Urothelium cell line (cell line): ENCODE results near the gene EDARADD.

ENCODE experiments used
- DNase-seq: peaks from one replicate; pipeline ENCODE4 v3.0.0; 2011; ENCODE audit warnings: low spot score, mixed read lengths
- FAIRE-seq: peaks from 2 replicates; lab custom pipeline; 2011; peaks lifted over from hg19 to GRCh38; lab: Jason Lieb, UNC

The EDARADD gene

DNA sequence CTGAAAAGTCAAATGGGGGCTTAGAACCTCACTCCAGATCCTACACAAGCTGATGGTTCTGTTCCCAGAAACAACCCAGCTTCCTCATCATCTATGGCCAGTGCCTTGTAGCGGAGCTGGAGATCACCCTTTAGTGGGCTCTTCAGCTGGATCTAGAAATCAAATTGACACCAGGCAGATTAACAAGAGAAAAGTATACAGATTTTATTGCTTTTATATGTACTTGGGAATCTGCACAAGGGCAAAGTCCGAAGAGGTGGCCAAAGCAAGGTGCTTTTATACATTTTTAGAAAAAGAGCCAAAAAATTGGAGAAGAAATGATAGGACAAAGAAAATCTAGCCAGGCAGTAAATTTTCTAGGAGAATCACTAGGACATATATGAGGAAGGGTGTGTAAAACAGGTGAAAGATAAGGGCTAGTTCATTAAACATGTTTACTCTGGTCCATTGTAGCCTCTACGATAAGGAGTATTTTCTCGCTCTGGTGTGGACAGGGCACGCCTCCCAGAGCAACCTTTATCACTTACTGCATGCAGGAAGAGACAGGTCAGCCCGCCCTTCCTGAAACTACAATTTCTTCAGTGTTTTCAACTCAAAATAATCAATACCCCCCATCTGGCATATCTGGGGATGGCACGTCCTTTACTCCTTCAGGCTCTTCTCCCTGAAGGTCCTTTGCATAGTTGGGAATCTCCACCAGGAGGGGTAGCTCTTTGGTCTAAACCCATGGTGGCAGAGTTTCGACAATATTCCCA lies 115.7 kb downstream of the EDARADD start:
- FAIRE-seq (no peak), DNase-seq (no peak)

DNA sequence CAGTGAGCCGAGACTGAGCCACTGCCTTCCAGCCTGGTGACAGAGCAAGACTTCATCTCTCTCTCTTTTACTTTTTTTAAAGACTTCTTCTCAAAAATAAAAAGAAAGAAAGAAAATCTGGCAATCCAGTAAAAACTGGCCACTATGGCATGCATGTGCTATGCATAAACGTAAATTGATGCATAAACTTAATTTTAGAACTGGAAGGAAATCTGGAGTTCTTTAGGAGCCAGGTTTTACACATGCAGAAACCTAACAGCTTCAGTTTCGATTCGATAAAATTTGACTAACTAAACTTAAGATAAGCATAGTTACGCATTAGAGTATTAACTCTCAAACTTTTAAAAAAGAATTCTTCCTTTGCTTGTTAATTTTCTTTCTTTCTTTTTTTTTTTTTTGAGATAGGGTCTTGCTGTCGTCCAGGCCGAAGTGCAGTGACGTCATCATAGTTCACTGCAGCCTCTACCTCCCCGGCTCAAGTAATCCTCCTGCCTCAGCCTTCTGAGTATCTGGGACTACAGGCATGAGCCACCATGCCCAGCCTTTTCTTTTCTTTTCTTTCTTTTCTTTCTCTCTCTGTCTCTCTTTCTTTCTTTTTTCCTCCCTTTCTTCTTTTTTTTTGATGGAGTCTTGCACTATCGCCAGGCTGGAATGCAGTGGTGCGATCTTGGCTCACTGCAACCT lies 117.8 kb downstream of the EDARADD start:
- DNase-seq: no peak
- FAIRE-seq: no peak

DNA sequence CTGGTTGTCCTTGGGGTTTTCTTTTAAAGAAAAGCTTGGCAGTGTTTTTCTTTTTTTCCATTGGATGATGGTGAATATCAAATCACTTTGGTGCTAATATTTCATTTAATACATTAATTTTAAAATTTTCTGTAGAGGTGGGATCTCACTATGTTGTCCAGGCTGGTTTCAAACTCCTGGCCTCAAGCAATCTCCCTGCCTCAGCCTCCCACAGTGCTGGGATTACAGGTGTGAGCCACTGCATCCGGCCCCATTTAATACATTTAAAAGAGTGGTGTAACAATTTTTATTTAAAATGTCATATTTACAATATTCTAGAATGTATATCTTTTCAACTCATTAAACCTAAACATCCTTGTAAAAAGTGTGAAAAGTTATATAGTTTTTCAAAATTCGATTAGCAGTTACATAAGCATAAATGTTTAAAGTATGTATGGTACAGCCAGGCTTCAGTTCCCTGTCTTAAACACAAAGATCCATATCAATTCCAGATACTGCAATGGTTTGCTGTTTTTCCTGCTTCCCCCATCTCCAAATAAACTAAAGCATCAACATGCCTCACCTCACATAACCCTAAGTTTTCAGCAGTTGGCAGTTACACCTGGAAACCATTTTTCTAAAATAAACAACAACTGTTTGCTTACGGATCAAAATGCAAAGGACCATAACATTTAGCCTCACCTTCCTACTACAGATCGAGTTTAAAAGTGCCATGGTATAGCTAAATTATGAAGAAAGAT lies 120.8 kb downstream of the EDARADD start:
- DNase-seq (no peak), FAIRE-seq (no peak)

DNA sequence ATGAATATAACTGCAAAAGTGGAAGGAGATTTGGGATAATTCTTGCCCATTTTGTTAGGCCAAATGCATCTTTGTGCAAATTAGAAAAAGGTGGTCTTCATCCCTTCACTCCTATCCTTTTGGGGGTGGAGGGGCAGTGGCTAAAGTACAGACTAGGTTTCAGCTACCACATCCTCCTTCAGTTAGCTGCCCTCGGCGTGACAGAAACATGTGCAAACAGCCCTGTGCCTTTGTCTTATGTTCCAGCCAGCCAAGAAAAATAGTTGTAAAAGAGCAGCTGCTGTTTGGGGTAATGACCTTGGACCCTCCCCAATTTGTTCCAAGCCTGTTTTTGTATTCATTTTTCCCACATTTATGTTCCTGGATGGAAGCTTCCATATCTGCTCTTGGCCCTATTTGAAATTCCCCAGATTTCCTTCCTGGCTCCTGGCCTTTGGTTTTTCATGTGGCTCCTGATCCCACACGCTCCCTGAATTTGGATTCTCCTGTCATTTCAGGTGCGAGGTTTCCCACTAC lies 121.4 kb downstream of the EDARADD start:
- FAIRE-seq (no peak), DNase-seq (no peak)

DNA sequence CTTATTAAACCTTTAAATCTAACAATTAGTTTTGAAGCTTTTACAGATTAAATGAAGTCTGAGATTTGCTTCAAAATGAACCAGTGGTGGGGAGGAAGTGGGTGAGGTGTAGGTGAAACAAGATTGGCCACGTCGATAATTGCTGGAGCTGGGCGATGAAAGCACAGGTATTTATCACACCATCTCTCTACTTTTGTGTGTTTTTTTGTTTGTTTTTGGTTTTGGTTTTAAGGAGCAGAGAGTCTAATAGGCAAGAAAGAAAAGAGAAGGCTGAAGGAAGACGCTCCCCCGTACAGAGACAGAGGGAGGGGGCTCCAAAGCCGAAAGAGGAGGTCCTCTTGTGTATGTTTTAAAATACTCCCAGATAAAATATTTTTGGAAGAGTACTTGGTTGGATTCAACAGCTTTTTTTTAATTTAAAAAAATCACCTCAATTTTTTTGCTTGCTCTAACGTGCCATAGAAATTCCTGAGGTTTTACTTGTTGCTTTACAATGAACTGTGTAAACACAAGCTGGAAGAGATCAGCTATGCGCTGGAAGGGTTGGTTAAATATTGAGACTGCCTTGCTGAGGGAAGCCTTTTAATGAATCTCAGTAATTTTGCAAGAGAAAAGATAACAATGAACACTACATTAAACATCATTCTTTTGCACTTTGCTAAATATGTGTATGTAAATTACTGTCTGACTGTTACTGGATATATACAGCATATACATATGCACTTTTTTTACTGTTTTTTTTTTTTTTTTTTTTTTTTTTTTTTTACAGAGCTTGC lies 123.0 kb downstream of the EDARADD start:
- peak; percentile 33 for DNase-seq

DNA sequence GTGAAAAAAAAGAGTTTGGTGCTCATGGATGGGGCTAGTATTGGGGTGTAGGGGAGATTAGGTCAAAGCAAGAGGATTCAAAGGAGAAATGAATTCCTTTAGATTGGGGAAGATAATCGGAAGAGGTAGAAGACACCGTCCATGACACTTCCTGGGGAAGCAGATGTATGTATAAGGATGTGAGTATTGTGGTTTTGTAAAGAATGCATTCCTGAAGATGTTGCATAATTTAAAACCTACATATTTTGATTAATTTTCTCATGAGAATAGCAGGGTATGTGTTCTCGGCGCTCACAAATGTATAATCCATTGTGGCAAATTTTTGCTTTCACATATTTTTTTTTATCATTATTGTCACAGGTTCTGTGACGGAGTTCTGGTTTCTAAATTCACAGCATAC lies 124.2 kb downstream of the EDARADD start:
- FAIRE-seq (no peak), DNase-seq (no peak)

More for the DNA sequence above, 123.0 kb downstream of the EDARADD start:
- FAIRE-seq: no peak

DNA sequence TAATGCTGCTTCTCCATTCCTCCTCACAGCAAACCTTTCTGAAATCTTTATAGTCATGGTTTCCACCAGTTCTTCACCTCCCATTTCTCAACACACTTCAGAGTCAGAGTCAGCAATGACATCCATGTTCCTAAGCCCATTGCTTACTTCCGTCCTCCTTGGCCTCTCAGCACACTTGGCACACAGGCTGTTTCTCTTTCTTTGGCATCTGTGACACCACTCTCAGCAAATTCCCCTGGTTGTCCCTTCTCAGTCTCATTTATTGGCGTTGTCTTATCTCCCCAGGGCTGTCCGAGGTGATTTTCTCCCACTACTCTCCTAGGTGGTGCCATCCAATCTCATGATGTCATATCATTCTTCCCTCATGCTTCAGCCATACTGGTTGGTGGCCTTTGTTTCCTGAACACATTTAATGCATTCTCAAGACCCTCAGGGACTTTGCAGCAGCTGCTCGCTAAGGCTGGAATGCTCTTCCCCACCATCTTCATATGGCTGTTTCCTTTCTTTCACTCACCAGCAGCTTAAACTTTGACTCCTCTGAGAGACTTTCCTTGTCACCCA lies 126.4 kb downstream of the EDARADD start:
- FAIRE-seq: no peak
- DNase-seq: no peak

DNA sequence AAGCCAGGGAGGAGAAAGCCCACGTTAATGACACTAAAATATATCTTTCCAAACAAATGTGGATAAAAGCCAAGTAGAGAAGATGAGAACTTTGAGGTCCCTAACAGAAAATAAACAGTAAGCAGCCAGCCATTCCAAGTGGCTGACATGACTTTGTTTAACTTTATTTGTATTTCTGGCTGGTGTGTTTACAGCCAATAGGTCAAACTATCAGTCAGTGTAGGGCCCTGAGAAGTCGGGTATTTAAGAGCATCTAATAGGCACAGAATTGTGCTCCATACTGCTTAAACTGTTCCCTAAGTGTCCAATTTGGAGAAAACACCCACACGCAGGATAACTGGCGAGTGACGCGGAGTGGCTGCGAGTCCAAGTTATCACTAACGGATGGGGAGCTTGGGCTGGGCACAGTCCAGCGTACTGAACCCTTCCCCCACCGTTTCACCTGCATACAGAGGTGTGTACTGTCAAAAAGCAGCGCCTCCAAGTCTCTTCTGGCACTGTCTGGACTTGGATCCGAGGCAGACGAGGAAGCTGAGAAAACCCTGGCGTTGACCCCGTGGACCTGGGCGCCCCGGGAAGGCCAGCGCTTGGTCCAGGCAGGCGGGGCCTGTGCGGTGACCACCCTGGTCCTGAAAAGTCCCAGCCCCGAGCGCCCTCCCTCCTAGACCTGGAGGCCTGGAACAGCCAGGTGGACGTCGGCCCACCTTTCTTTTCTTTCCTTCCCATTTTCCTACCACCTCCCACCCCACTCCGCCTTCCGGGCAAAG lies 129.0 kb downstream of the EDARADD start:
- FAIRE-seq (no peak), DNase-seq (no peak)

DNA sequence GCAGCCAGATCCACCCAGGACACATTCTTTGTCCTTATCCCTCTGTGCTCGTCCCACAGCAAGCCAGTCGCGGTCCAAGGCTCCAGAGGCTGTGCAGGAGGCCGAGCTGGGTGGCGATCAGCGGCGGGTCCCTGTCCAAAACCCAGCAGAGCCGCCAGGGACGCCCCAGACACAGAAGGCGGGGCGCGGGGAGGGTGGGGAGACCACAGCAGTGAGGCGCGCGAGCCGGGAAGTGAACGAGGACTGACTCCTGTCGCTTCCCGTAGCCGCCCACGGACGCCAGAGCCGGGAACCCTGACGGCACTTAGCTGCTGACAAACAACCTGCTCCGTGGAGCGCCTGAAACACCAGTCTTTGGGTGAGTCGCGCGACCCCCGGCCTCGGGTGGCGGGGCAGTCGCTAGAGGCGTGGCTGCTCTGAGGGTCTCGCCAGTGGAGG lies 129.6 kb downstream of the EDARADD start, which contains the start of gene LGALS8:
Gene LGALS8, plus strand, starts transcription at position 279 of the 438 bp plus-strand sequence. CDS start 2,089 bp downstream, outside the sequence.
- no peak for FAIRE-seq
- peak; percentile 89 for DNase-seq

DNA sequence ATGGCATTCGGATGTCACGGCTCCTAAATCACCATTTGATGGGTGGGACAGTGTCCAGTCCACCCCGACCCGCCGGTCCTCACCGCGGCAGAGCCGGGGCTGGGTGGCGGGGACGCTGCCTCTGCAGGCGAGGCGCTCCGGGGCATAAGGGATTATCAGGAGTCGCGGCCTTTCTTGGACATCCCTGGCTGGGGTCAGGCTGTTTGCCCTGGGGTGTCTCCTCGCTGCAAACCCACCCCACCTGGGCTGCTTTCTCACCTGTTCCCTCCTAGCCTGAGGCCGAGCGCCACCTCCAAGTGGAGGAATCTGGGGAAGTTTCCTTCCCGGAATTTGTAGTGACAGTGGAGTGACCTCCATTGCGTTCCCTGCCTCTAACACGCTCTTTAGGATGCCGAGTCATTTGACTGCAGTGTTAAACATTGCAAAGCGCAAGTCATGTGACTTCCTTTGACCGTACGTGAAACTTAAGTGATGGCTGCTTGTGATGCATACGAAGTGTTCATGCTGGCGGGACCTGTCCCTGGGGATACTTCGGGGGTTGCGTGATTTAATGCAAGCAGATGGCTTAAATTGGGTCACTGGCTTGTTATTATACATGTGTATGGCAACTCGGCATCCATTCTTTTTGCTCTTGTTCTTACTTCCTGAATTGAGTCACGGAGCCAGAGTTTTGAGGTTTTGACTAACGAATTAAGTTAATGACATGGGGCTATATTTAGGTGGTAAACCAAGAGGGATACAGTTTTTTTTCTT lies 130.2 kb downstream of the EDARADD start:
- peak; percentile 60 for DNase-seq
- no peak for FAIRE-seq

DNA sequence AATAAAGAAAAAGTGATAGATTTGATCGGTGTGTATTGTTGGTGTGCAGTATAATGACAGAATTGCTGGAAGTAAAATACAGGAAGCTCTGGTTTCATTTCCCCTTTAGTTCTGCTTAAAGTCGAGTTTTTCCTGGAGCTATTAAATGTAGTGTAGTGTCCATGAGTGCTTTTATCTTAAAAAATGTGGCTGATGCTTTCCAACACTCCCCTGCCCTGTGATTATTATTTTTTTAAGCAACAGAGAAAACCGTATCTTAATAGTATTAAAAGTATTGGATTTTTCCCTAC lies 130.8 kb downstream of the EDARADD start:
- FAIRE-seq: no peak
- DNase-seq: no peak

DNA sequence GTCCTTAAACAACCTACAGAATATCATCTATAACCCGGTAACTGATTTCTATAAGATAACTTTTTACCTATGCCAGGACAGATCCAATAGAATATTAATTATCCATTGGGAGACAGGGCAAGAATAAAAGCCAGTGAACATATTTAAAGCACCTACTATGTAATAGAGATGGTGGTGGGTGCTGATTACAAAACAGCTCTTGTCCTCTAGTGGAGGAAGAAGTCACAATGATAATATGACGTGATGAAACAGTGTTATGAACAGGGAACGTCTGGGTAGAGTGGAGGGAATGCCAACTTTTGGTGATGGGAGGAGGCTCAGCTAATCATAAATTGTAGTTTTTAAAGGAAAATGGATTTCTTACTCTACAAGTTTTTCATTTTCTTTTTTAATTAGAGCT lies 132.0 kb downstream of the EDARADD start:
- DNase-seq (no peak), FAIRE-seq (no peak)

DNA sequence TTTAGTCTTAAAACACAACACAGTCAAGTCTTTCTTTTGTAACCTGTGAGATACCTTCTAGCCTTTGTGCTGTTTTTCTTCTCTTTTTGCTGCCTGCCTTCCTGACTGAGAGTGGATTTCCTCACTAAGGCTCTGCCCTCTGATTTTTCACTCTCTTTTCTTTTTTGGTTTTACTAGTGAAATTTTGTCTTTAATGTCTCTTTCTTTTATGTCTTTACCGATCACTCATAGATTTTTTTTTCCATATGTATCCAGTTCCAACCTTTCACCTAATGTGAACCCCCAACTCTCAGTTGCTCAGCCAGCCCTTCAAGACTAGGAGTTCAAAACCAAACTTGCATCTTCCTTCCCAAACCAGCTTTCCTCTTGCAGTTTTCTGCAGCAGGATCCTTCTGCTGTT lies 136.2 kb downstream of the EDARADD start:
- FAIRE-seq (no peak), DNase-seq (no peak)

DNA sequence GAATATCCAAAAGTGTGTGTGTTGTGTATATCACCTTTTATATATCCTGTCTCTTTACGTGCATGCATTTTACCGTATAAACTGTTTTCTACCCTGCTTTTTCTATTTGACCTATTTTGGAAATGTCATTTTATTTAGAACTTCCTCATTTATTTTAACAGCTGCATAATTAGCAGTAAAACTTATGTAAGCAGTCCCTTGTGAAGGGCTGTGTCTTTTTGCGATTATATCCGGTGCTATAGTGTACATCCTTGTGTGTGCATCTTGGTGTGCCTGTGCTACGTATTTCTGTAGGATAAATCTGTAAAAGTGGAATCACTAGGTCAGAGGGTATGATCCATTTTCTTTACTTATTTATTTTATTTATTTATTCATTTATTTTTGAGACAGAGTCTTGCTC lies 136.9 kb downstream of the EDARADD start:
- FAIRE-seq (no peak), DNase-seq (no peak)

DNA sequence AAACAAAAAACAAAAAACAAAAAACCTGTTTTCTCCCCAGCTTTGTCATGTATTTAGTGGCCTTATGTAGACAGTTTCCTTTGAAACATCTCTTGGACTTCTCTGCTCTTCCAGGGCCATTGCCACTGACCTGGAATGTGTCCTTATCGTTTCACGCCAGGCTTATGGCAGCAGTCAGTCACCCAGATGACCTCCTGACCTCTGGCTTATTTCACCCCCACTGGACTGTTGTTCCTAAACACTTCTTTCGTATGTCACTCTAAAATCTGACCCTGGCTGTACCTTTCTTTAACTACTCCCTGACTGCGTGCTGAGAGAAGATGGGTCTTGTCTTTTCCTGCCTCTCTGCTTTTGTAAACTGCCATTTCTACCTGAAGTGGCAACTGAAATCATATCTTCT lies 138.8 kb downstream of the EDARADD start:
- DNase-seq: no peak
- no peak for FAIRE-seq

DNA sequence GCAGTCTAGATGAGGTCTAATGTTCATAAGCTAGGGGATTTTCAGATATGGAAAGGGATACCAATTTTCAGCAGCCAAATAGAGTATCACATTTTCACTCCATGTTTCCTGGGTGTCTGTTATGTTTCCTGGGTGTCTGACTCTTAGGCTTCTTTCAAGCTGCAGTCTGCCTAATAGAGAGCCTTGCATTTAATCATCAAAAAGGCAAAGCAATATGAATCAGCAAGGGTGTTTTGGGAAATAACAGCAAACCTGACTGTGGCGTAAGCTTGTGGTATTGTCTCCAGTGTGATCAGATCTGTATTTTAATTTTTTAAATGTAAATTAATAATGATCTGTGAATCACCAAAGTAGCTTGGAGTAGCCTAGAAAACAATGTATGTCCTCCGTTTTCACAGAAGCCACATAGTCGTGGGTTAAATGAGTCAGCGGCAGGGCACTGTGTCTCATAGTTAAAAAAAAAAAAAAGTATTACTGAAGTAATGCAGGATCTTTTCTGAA lies 140.1 kb downstream of the EDARADD start:
- FAIRE-seq: no peak
- no peak for DNase-seq
